ENCODE results near the gene RFK.

DNA sequence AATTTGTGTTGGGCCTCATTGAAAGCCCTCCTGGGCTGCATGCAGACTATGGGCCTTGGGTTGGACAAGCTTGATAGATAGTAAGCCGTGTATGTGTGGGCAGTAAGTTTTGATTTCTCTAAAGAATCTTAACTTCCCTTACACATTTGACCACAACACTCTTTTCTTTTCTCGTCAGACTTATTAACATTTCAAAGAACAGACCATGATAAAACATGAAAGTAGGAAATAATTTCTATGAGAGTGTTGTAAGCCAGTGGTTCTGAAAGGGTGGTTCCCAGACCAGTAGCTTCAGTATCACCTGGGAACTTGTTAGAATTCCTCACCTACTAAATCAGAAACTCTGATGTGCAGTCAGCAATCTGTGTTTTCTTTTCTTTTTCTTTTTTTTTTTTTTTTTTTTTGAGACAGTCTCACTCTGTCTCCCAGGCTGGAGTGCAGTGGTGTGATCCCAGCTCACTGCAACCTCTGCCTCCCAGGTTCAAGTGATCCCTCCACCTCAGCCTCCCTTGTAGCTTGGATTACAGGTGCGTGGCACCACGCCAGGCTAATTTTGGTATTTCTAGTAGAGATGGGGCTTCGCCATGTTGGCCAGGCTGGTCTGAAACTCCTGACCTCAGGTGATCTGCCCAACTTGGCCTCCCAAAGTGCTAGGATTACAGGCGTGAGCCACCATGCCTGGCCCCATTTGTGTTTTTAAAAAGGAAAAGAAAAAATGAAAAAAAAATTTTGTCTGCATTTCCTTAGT is 44.8 kb upstream of the RFK start:
- TF ChIP-seq POLR2AphosphoS5 (IDR thresholded peaks at IDR 0.05), result no peak
- TF ChIP-seq, protein P1, sequence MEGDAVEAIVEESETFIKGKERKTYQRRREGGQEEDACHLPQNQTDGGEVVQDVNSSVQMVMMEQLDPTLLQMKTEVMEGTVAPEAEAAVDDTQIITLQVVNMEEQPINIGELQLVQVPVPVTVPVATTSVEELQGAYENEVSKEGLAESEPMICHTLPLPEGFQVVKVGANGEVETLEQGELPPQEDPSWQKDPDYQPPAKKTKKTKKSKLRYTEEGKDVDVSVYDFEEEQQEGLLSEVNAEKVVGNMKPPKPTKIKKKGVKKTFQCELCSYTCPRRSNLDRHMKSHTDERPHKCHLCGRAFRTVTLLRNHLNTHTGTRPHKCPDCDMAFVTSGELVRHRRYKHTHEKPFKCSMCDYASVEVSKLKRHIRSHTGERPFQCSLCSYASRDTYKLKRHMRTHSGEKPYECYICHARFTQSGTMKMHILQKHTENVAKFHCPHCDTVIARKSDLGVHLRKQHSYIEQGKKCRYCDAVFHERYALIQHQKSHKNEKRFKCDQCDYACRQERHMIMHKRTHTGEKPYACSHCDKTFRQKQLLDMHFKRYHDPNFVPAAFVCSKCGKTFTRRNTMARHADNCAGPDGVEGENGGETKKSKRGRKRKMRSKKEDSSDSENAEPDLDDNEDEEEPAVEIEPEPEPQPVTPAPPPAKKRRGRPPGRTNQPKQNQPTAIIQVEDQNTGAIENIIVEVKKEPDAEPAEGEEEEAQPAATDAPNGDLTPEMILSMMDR (IDR thresholded peaks at IDR 0.05), result no peak

Data from prostate gland (tissue), 2 donors.